ENCODE data around the gene ATP1B2.
"Not testable (repeated sequence)": the region's sequence is repeated elsewhere in the genome, so short reads cannot be mapped to it uniquely, and the experiment has no call there.

ATP1B2 gene

GRCh38 chr17:7634384-7634783, 16.3 kb upstream of the ATP1B2 start:
- no peak for DNase-seq (ENCODE audit: low read depth)
- TF ChIP-seq CTCF (IDR thresholded peaks at IDR 0.05; ENCODE audit: low read depth, low read length, missing control alignments): peak; percentile 63
- in situ Hi-C loops (cut with HindIII; ENCODE audit: low sequenced_read_pairs): no loop called here
- no peak overlapping the region for H3K4me3 ChIP-seq (ENCODE audit: low read depth, low read length)

GRCh38 chr17:7636163-7636562, 14.6 kb upstream of the ATP1B2 start:
- TF ChIP-seq CTCF (IDR thresholded peaks at IDR 0.05; ENCODE audit: low read depth, low read length, missing control alignments): no peak
- no peak for DNase-seq (ENCODE audit: low read depth)

GRCh38 chr17:7640783-7641182, 9.9 kb upstream of the ATP1B2 start:
- no peak overlapping the region for H3K4me3 ChIP-seq (ENCODE audit: low read depth, low read length)
- no peak for DNase-seq (ENCODE audit: low read depth)
- in situ Hi-C loops (cut with HindIII; ENCODE audit: low sequenced_read_pairs): no loop called here
- no peak for TF ChIP-seq CTCF (IDR thresholded peaks at IDR 0.05; ENCODE audit: low read depth, low read length, missing control alignments)

More at GRCh38 chr17:7636163-7636562, 14.6 kb upstream of the ATP1B2 start:
- in situ Hi-C loops (cut with HindIII; ENCODE audit: low sequenced_read_pairs): no loop called here
- H3K4me3 ChIP-seq (ENCODE audit: low read depth, low read length): no peak overlapping the region

- H3K4me3 ChIP-seq (ENCODE audit: low read depth, low read length); DNase-seq (ENCODE audit: low read depth); in situ Hi-C loops (cut with HindIII; ENCODE audit: low sequenced_read_pairs): not testable (repeated sequence)
Observed at GRCh38 chr17:7641635-7642034, 9.1 kb upstream of the ATP1B2 start.

- in situ Hi-C loops (cut with HindIII; ENCODE audit: low sequenced_read_pairs): no loop called here
- TF ChIP-seq CTCF (IDR thresholded peaks at IDR 0.05; ENCODE audit: low read depth, low read length, missing control alignments): no peak
- no peak overlapping the region for H3K4me3 ChIP-seq (ENCODE audit: low read depth, low read length)
- no peak for DNase-seq (ENCODE audit: low read depth)
Observed at GRCh38 chr17:7644775-7645174, 6.0 kb upstream of the ATP1B2 start.

- no peak overlapping the region for H3K4me3 ChIP-seq (ENCODE audit: low read depth, low read length)
- DNase-seq (ENCODE audit: low read depth): no peak
- TF ChIP-seq CTCF (IDR thresholded peaks at IDR 0.05; ENCODE audit: low read depth, low read length, missing control alignments): no peak
- in situ Hi-C loops (cut with HindIII; ENCODE audit: low sequenced_read_pairs): no loop called here
Observed at GRCh38 chr17:7646457-7646856, 4.3 kb upstream of the ATP1B2 start.

- no peak for DNase-seq (ENCODE audit: low read depth)
- no peak for TF ChIP-seq CTCF (IDR thresholded peaks at IDR 0.05; ENCODE audit: low read depth, low read length, missing control alignments)
- H3K4me3 ChIP-seq (ENCODE audit: low read depth, low read length): no peak overlapping the region
- in situ Hi-C loops (cut with HindIII; ENCODE audit: low sequenced_read_pairs): no loop called here
Observed at GRCh38 chr17:7647018-7647417, 3.7 kb upstream of the ATP1B2 start.
